Endodermal cell (in vitro differentiated cells): ENCODE data around the gene TUBGCP3. TPM values are rescaled to one million over a fixed set of nuclear protein-coding genes. Genes with fewer than 3 reads are reported as not detected.

Experiments used
- DNase-seq: peaks from one replicate; pipeline ENCODE4 v3.0.0-alpha.2; 2017
- H3K27ac ChIP-seq: 2 replicates; pipeline ENCODE4 v1.5.1; 2013; ENCODE audit warnings: mild to moderate bottlenecking, low read depth, low read length, moderate library complexity
- H3K27me3 ChIP-seq: 2 replicates; pipeline ENCODE4 v1.6.1; 2013; ENCODE audit warnings: mild to moderate bottlenecking, low read length, moderate library complexity; ENCODE audit not compliant: insufficient read depth, control insufficient read depth, poor library complexity, severe bottlenecking
- H3K36me3 ChIP-seq: 2 replicates; pipeline ENCODE4 v1.7.0; 2013; ENCODE audit warnings: mild to moderate bottlenecking, low read length, moderate library complexity; ENCODE audit not compliant: control insufficient read depth, insufficient read depth
- H3K4me1 ChIP-seq: one replicate; pipeline ENCODE4 v1.7.0; 2013; ENCODE audit warnings: low read length; ENCODE audit not compliant: control insufficient read depth, insufficient read depth
- H3K4me3 ChIP-seq: 2 replicates; pipeline ENCODE4 v1.5.1; 2013; ENCODE audit warnings: mild to moderate bottlenecking, low read length, moderate library complexity
- H3K9ac ChIP-seq: 2 replicates; pipeline ENCODE4 v1.6.1; 2013; ENCODE audit warnings: mild to moderate bottlenecking, low read length, moderate library complexity; ENCODE audit not compliant: poor library complexity, severe bottlenecking; ENCODE audit errors: extremely low read depth
- H3K9me3 ChIP-seq: 2 replicates; pipeline ENCODE4 v1.6.1; 2013; ENCODE audit warnings: mild to moderate bottlenecking, low read length, moderate library complexity; ENCODE audit not compliant: control insufficient read depth
- H3K27ac Mint-ChIP-seq: 2 replicates; pipeline ENCODE4 v1.8.0; 2020; ENCODE audit warnings: mixed read lengths
- H3K27me3 Mint-ChIP-seq: 2 replicates; pipeline ENCODE4 v1.8.0; 2021; ENCODE audit warnings: mild to moderate bottlenecking, mixed read lengths; ENCODE audit not compliant: insufficient read depth
- H3K36me3 Mint-ChIP-seq: 2 replicates; pipeline ENCODE4 v1.8.0; 2020; ENCODE audit warnings: low read depth, mixed read lengths
- H3K4me1 Mint-ChIP-seq: 2 replicates; pipeline ENCODE4 v1.8.0; 2020; ENCODE audit warnings: mixed read lengths
- H3K4me3 Mint-ChIP-seq: 2 replicates; pipeline ENCODE4 v1.8.0; 2020; ENCODE audit warnings: mild to moderate bottlenecking, moderate library complexity, mixed read lengths
- H3K9me3 Mint-ChIP-seq: 2 replicates; pipeline ENCODE4 v1.8.0; 2020; ENCODE audit warnings: mild to moderate bottlenecking, mixed read lengths
- WGBS, 2 experiments: methylation state at CpG; one replicate each; pipeline versions ENCODE4 v1.1.5 to v1.1.7; 2013; ENCODE audit warnings: missing lambda C conversion rate in 2 of 2, mixed read lengths in 1 of 2; ENCODE audit not compliant: insufficient coverage in 1 of 2, insufficient read length in 1 of 2; 5-methylcytosine and 5-hydroxymethylcytosine counted together
- total RNA-seq, 2 donors: library from RNA; stranded (reverse); fragmentation: NEBNext Ultra II Directional in 1 of 2; extraction: Animal tissue kit (Norgen Biotek cat#: 25700) in 1 of 2; gene quantifications; 2 replicates in 1 of 2; 3 replicates in 1 of 2; pipeline ENCODE4 v1.2.1, GENCODE V29; 2021
- TF ChIP-seq, protein P1 (sequence below): fragments of 200-600 bp; sonication (generic); conservative IDR thresholded peaks from 2 replicates; pipeline ENCODE4 v1.5.0; 2021; ENCODE audit warnings: antibody characterized with exemption, mild to moderate bottlenecking

Gene TUBGCP3
- total RNA-seq, 2 donors from 2014 or later = 34.7 to 55.3 TPM

DNA sequence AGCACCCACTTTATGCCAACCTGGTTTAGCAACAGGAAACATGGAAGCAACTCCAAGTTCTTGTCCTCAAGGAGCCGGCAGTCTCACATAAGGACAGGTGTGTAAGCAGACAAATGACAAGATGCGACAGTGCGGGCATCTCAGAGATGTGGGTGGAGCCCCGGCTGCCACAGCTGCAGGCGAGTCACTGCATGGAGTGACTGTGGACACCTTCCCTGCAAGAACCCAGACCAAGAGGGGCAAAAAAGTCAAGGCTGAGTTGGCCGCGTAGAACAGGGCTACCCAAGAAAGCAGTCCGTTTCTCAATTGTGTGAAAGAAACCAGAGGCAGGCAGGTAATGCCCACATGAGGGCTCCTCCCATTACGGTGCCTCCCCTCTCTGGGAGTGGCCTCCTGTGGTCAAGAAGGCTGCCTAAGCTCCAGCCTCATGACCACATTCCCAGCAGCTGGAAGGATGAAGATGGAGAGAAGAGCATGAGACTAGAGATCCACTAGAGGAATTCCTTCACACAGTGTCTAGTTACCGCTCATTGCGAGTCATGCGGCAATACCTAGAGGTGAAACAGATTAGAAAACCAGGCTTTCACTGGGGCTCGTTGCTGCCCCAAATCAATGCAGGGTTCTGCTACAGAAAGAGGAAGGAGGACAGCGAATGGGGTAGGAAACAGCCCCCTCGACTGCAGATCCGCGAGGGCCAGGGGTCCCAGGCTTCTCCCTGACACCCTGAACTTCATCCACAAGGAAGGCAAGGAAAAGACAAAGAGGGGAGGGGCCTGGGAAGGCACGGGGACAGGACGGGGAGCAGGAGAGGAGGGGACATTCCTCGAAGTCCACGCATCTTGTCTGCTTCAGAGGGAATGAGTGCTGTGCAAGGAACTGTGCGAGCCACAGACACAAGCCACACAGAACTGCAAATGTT is 131.6 kb downstream of the TUBGCP3 start:
- H3K36me3 ChIP-seq = no peaks in the 10 kb centered on the region
- WGBS, 2 experiments = 84 to 86% methylated on average over 17 to 22 of the region's 22 CpGs
- no peaks in the 10 kb centered on the region for H3K9me3 ChIP-seq
- H3K4me1 ChIP-seq = no peaks in the 10 kb centered on the region
- no peaks in the 10 kb centered on the region for H3K27me3 ChIP-seq
- Mint-ChIP-seq H3K36me3 (no peaks in the 10 kb centered on the region), H3K4me3 (no peak overlapping the region), H3K9me3 (peaks cover 4% of the 10 kb centered on the region), H3K4me1 (no peaks in the 10 kb centered on the region), H3K27me3 (no peaks in the 10 kb centered on the region), H3K27ac (no peak overlapping the region)
- TF ChIP-seq, protein P1, sequence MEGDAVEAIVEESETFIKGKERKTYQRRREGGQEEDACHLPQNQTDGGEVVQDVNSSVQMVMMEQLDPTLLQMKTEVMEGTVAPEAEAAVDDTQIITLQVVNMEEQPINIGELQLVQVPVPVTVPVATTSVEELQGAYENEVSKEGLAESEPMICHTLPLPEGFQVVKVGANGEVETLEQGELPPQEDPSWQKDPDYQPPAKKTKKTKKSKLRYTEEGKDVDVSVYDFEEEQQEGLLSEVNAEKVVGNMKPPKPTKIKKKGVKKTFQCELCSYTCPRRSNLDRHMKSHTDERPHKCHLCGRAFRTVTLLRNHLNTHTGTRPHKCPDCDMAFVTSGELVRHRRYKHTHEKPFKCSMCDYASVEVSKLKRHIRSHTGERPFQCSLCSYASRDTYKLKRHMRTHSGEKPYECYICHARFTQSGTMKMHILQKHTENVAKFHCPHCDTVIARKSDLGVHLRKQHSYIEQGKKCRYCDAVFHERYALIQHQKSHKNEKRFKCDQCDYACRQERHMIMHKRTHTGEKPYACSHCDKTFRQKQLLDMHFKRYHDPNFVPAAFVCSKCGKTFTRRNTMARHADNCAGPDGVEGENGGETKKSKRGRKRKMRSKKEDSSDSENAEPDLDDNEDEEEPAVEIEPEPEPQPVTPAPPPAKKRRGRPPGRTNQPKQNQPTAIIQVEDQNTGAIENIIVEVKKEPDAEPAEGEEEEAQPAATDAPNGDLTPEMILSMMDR = no peak
- H3K9ac ChIP-seq = no peak overlapping the region
- H3K27ac ChIP-seq = no peak overlapping the region
- peak; percentile 22 for DNase-seq
- no peak overlapping the region for H3K4me3 ChIP-seq

DNA sequence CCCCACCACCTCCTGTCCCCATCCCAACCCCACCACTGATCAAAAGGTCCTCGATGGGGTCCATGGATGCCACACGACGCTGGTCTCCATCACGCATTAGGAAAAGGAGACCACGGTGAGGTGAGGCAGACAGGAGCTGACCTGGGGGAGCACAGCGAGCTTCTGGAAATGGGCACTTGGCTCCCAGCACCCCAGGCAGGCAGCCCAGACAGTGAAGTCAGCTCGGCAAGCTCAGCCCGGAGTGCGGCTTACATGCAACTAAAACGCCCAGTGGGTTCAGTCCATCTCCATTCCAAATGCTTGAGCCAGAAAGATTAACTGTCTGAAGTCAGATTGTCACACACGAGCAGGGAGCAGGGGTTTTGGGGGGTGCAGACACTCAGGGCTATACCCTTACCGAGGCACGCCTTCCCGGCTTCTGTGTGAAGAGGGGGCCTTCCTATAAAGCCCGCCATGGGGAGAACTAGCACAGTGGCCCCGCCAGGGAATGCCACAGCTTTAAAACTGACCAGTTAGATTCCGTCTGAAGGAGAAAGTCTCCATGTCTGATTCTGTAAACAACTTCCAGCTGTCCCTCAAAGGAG is 132.4 kb downstream of the TUBGCP3 start:
- Mint-ChIP-seq H3K27me3 (no peaks in the 10 kb centered on the region), H3K27ac (no peak overlapping the region), H3K36me3 (no peaks in the 10 kb centered on the region), H3K4me1 (no peaks in the 10 kb centered on the region), H3K4me3 (no peak overlapping the region), H3K9me3 (peaks cover 4% of the 10 kb centered on the region)
- WGBS, 2 experiments = 90 to 95% methylated on average over 11 to 17 of the region's 17 CpGs
- Histone ChIP-seq H3K4me3 (no peak overlapping the region), H3K36me3 (no peaks in the 10 kb centered on the region), H3K9ac (no peak overlapping the region), H3K4me1 (no peaks in the 10 kb centered on the region), H3K27ac (no peak overlapping the region), H3K9me3 (no peaks in the 10 kb centered on the region), H3K27me3 (no peaks in the 10 kb centered on the region)
- DNase-seq = peak; percentile 22
- TF ChIP-seq, protein P1 = no peak

DNA sequence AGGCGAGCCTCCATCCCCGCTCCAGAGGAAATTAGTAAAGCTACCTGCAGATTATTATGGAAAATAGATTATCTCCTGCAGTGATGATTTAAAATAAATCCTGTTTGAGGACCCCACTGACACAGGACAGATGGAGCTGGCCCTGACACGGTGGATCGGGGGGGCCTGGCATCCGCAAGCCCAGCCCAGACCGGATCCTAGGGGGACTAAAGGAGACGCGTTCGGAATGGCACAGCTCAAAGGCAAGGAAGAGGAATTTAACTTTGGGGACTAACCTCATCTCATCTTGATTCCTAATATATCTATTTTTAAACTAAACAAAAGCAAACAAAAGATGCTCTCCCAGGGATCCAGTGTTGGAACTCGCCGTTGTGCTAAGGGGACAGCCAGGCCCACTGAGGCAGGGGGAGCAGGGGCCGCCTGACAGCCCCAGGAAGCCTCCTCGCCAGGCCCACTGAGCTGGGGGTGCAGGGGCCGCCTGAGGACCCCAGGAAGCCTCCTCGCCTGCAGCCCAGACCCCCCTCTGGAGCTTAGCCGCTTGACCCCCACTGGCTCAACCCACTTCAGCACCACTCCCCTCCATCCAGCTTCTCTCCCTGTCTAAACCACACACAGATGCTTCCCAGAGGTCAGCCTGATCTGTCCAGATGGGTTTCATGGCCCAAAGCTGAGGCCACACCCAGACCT is 133.2 kb downstream of the TUBGCP3 start:
- Mint-ChIP-seq H3K36me3 (no peaks in the 10 kb centered on the region), H3K27ac (no peak overlapping the region), H3K4me1 (no peaks in the 10 kb centered on the region), H3K9me3 (peaks cover 4% of the 10 kb centered on the region), H3K27me3 (no peaks in the 10 kb centered on the region), H3K4me3 (no peak overlapping the region)
- WGBS, 2 experiments = 88 to 99% methylated on average over 7 to 16 of the region's 16 CpGs
- H3K27ac ChIP-seq = no peak overlapping the region
- H3K27me3 ChIP-seq = no peaks in the 10 kb centered on the region
- DNase-seq = no peak
- no peak overlapping the region for H3K9ac ChIP-seq
- H3K4me1 ChIP-seq = no peaks in the 10 kb centered on the region
- no peak overlapping the region for H3K4me3 ChIP-seq
- TF ChIP-seq, protein P1 = no peak
- H3K9me3 ChIP-seq = no peaks in the 10 kb centered on the region
- H3K36me3 ChIP-seq = no peaks in the 10 kb centered on the region
